HG03342 (cell line): Measurements from ENCODE around the gene RLN1.
"Not testable (repeated sequence)": the region's sequence is repeated elsewhere in the genome, so short reads cannot be mapped to it uniquely, and the experiment has no call there.

Source experiments
- ATAC-seq: cut with Tn5 transposase; IDR thresholded peaks from one replicate; pipeline ENCODE4 v1.9.1; 2021; ENCODE audit warnings: mild to moderate bottlenecking, moderate library complexity; ENCODE audit not compliant: unreplicated experiment

Gene RLN1

GRCh38 chr9:5326187-5326586, 13.5 kb downstream of the RLN1 start:
- no peak for ATAC-seq

GRCh38 chr9:5321601-5322000, 18.1 kb downstream of the RLN1 start:
- not testable (repeated sequence) for ATAC-seq

- no peak for ATAC-seq
Measured at GRCh38 chr9:5321058-5321457, 18.6 kb downstream of the RLN1 start.

GRCh38 chr9:5316406-5316805, 23.3 kb downstream of the RLN1 start:
- not testable (repeated sequence) for ATAC-seq

- no peak for ATAC-seq
Measured at GRCh38 chr9:5315187-5315923, 24.3 kb downstream of the RLN1 start.

GRCh38 chr9:5310851-5311250, 28.8 kb downstream of the RLN1 start:
- ATAC-seq, result no peak

GRCh38 chr9:5305741-5306140, 33.9 kb downstream of the RLN1 start:
- ATAC-seq, result no peak

- ATAC-seq, result peak; percentile 99
Measured at GRCh38 chr9:5303840-5304795, 35.6 kb downstream of the RLN1 start, which contains the start of gene RLN2. RLN2 (minus strand) TSS chr9:5304716; CDS start chr9:5304580, 136 bp downstream.

GRCh38 chr9:5301544-5301943, 38.1 kb downstream of the RLN1 start:
- no peak for ATAC-seq

GRCh38 chr9:5292141-5292540, 47.5 kb downstream of the RLN1 start:
- no peak for ATAC-seq

GRCh38 chr9:5288591-5288990, 51.1 kb downstream of the RLN1 start:
- no peak for ATAC-seq

- ATAC-seq, result no peak
Measured at GRCh38 chr9:5286262-5286661, 53.4 kb downstream of the RLN1 start.
